Pons (tissue), 1 donor: Measurements from ENCODE around the gene SLC35G3.
"Not testable (repeated sequence)": the region's sequence is repeated elsewhere in the genome, so short reads cannot be mapped to it uniquely, and the experiment has no call there.

Experiments
- DNase-seq: peaks from one replicate; pipeline ENCODE4 v3.0.0-alpha.2; 2016; ENCODE audit warnings: low spot score

Gene SLC35G3

GRCh38 chr17:35164716-35165115 is 29.5 kb downstream of the SLC35G3 start:
- DNase-seq: no peak

- DNase-seq: no peak
Measured at GRCh38 chr17:35163886-35164285, 30.3 kb downstream of the SLC35G3 start.

- no peak for DNase-seq
Measured at GRCh38 chr17:35162755-35163154, 31.4 kb downstream of the SLC35G3 start.

- no peak for DNase-seq
Measured at GRCh38 chr17:35161281-35161761, 32.9 kb downstream of the SLC35G3 start.

GRCh38 chr17:35160354-35161201 is 33.6 kb downstream of the SLC35G3 start:
- DNase-seq: no peak

- no peak for DNase-seq
Measured at GRCh38 chr17:35159940-35160339, 34.3 kb downstream of the SLC35G3 start.

- DNase-seq: no peak
Measured at GRCh38 chr17:35155246-35155645, 38.9 kb downstream of the SLC35G3 start.

- DNase-seq: no peak
Measured at GRCh38 chr17:35154196-35155165, 39.7 kb downstream of the SLC35G3 start.

GRCh38 chr17:35152421-35153140 is 41.6 kb downstream of the SLC35G3 start:
- DNase-seq: no peak

- DNase-seq: not testable (repeated sequence)
Measured at GRCh38 chr17:35151080-35151479, 43.1 kb downstream of the SLC35G3 start.

GRCh38 chr17:35149941-35150340 is 44.3 kb downstream of the SLC35G3 start:
- DNase-seq: no peak

GRCh38 chr17:35148144-35148543 is 46.0 kb downstream of the SLC35G3 start:
- DNase-seq: no peak

- DNase-seq: no peak
Measured at GRCh38 chr17:35147375-35147905, 46.8 kb downstream of the SLC35G3 start, which contains the start of gene UNC45B. Gene UNC45B (plus strand): TSS chr17:35147817. CDS start chr17:35148264, 447 bp downstream.

GRCh38 chr17:35146214-35146833 is 47.9 kb downstream of the SLC35G3 start:
- no peak for DNase-seq

- DNase-seq: no peak
Measured at GRCh38 chr17:35144840-35145239, 49.4 kb downstream of the SLC35G3 start.
